ENCODE measurements around the gene NELFA.

- no peak for TF ChIP-seq CTCF (conservative IDR thresholded peaks at IDR 0.05 in 1 of 2, IDR thresholded peaks at IDR 0.05 in 1 of 2; ENCODE audit: low read depth in 1 of 2, low read length in 2 of 2)
- TF ChIP-seq EZH2 (IDR thresholded peaks at IDR 0.05; ENCODE audit: low read length, missing control alignments) = no peak
Measured at GRCh38 chr4:1967512-1968149, 41.1 kb downstream of the NELFA start.

Measured in fibroblast of lung (primary cell).